Activated gamma-delta T cell (primary cell): Measurements from ENCODE around the gene FASTK.
"Not testable (repeated sequence)": the region's sequence is repeated elsewhere in the genome, so short reads cannot be mapped to it uniquely, and the experiment has no call there.

ENCODE experiments used
- DNase-seq: peaks from one replicate; lab custom pipeline; 2025; lab: John Stamatoyannopoulos, UW

The FASTK gene

GRCh38 chr7:151026771-151027727 lies 53.6 kb downstream of the FASTK start:
- not testable (repeated sequence) for DNase-seq
